Suppressor macrophage treated with lipopolysaccharide for 4 hours (primary cell): ENCODE measurements around the gene FLII.
A peak's percentile ranks its signal among the peaks of the same experiment; 100 is the strongest.

Source experiments
- DNase-seq: peaks from one replicate; pipeline ENCODE4 v3.0.0-alpha.2; 2020

The FLII gene

GRCh38 chr17:18259621-18260331, 1.2 kb upstream of the FLII start:
- no peak for DNase-seq

DNA sequence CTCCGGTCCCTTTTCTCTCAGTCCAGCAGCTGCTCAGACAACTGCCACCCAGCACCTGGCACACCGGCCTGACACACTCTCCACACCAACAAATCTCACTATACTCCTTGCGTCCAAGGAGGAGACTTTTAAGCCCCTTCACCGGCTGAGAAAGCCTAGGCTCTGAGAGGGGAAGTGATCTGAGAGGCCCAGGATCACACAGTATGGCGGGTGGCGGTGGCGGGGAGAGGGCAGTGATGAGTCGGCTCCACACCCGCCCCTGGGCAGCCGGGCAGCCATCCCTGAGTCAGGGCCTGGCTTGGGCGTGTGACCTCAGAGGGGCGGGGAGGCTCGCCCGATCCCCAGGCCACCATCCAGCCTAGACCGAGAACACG, 569 bp downstream of the FLII start:
- DNase-seq = peak; percentile 94

DNA sequence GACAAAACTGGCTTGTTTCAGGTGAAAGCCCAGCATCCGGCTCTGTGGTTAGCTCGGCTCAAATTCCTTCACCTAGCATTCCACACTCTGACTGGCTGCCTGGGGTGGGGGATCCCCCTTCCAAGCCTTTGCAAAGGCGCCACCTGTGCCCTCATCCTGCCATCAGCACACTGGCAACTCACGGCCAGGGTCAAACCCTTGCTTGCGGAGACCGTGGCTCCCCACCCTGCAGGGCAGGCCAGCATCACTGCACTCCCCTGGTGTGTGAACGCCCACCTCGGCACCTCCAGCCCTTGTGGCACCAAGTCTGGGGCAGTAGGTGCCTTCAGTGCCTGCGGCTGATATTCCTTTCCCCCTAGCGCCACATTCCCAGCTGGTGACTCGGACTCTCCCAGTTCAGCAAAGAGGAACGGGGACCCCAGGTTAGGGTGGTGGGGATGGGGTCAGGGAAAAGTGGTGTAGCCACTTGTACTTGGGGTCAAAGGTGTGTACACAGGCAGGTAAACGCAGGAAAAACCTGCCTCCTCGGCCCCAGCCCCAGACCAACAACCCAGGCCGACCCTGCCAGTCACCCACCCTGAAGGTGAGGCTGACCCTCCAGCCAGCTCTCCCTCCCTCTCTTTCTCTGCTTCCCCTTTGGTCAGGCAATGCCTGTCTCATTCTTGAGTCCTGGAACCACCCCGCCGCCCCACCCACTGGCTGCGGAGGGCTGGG, 1.1 kb downstream of the FLII start:
- peak; percentile 71 for DNase-seq

DNA sequence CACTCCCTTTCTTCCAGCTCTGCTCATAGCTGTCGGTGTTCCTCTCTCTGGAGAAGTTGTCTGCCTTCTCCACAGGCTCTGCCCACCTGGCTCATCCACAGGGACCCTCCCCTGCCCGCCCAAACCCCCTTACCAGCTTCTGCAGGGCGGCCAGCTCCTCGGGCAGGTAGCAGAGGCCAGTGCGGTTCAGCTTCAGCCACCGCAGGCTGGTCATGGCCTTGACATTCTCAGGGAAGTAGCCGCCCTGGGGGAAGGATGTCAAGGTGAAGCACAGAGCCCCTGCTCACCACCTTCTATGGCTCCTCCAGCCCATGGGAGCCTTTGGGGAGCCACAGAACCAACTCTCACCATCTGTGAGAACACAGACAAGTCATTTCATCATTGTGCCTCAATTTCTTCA, 1.8 kb downstream of the FLII start:
- no peak for DNase-seq

DNA sequence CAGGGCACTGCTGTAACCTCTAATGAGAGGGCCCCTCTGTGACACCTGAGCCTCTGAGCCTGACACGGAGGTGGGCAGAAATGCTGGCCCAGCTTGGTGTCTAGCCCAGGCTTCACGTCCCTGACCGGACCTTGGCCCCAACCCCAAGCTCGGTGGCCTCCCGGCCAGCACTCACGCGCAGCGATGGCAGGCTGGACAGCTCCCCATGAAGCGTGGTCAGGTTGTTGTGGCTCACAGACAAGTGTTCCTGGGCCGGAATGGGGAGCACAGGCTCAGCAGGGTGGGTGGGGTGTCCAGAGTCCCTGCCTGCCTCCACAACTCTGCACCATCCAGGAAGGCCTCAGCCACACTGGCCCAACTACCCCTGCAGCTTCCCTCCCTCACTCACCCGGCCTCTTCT, 2.2 kb downstream of the FLII start:
- no peak for DNase-seq

- no peak for DNase-seq
Observed at GRCh38 chr17:18254888-18255649, 3.5 kb downstream of the FLII start.

DNA sequence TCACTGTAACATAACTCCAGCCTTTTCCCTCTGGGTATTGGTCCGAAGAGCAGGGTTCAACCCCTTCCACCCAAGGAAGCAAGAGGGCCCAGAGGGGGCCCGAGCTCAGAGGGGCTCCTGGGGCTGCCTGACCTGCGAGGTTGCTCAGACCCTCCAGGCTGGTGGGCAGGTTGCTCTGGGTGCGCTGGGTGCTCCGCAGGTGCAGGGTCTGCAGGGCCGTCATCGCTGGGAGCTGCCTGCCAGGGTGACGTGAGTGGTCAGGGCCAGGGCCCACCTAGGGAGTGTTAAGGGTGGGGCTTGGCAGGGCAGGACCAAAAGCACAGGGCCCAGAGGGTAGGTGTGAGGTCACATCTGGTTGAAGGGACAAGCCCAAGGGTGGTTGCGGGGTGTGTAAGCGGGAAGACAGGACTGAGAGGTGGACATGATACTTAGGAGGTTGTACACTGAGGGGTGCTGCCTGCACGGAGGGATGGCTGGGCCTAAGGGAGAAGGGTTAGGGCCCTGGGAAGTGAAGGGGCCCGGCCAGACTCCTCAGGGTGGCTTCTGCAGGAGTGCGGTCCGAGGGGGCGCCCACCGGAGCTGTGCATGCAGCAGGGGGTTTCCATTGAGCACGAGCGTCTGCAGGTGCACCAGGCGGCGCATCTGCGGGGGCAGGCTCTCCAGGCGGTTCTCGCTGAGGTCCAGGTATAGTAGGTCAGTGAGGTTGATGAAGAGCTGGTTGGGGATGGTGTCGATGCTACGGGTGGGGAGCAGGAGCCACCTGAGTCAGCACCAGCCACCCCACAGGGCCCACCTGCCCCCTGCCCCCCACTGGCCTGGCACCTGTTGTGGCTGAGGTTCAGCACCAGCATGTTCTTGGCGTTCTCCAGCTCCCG, 4.4 kb downstream of the FLII start:
- DNase-seq = no peak

DNA sequence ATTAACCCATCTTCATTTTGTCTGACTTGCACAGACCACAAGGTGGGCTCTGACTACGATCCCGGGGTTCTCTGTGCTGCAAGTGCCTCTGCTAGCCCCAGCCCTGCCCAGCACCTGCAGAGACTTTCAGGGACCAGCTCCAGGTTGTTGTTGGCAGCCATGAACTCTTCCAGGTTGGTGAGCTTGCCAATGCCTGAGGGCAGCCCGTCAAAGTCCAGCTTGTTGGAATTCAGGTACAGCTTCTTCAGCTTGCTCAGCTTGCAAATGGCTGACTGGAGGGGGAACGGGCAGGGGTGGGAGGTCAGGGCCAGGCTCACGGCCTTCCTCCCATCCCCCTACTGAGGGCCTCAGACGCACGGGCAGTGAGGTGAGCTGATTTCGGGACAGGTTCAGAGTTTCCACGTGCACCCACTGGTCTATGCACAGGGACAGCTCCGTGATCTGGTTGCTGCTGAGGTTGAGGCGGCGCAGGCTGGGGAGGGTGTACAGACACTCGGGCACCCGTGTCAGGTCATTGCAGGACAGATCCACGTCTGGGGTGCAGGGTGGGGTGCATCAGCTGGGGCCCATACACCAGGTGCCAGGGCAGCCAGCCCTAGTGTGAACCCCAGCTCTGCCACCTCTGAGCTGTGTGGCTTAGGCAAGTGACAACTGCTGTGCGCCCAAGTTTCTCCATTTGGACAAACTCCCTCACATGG, 5.2 kb downstream of the FLII start:
- DNase-seq = no peak

- no peak for DNase-seq
Observed at GRCh38 chr17:18252160-18252559, 6.4 kb downstream of the FLII start.

DNA sequence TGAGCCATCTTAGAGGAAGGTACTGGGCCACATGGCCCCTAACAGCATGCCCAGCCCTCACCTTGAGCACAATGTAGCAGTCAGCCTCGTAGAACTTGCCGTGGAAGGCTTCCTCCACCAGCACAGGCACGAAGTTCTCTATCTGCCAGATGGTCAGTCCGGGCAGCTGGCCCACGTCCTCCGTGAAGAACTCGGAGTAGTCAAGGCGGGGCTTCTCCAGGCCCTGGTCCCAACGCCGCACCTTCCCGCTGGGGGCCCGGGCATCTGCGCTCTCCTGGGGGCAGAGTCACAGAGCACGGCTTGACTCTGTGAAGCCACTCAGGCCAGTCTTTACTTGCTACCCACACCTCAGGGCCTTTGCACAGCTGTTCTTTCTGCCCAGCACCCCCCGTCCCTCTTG, 7.3 kb downstream of the FLII start:
- DNase-seq = no peak

- DNase-seq = no peak
Observed at GRCh38 chr17:18250708-18251107, 7.8 kb downstream of the FLII start.

GRCh38 chr17:18250259-18250658, 8.3 kb downstream of the FLII start:
- DNase-seq = no peak

DNA sequence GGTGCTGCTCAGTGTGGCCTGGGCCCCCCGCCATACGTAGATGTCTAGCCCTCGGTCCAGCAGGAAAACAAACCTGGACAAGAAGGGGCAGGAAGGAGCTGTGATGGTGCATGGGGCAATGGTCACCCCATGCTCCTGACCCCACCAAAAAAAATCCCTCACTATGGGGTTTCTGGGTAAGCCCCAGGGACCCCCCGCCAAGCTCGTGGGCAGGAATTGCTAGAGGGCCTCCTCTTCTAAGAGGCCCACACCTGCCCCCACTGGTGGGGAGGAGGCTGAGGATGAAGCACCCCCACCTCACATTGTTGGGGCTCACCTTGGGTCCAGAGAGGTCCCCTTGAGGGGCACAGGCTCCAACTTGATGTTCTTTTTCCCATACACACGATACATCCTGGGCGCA, 9.7 kb downstream of the FLII start:
- DNase-seq = no peak

DNA sequence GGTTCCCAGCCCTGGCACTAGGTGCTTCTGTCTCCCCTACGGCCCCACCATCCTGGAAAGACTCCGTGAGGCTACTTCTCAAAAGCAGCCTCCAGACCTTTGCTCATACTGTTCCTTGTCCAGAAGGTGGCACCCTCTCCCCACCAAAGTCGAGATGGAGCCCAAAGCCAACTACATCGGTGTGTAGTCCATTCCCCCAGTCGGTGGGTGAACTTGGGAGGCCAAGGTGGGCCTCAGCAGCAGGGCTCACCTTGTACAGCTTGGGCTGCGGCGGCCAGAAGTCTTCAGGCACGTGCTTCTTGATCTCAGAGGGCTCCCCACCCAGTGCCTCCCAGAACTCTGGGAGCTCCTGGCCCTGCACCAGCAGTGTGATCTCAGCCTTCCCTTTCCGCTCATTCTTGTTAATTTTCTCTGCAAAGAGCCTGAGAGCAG, 10.2 kb downstream of the FLII start:
- DNase-seq = peak; percentile 69

GRCh38 chr17:18247613-18248001, 10.9 kb downstream of the FLII start:
- no peak for DNase-seq

DNA sequence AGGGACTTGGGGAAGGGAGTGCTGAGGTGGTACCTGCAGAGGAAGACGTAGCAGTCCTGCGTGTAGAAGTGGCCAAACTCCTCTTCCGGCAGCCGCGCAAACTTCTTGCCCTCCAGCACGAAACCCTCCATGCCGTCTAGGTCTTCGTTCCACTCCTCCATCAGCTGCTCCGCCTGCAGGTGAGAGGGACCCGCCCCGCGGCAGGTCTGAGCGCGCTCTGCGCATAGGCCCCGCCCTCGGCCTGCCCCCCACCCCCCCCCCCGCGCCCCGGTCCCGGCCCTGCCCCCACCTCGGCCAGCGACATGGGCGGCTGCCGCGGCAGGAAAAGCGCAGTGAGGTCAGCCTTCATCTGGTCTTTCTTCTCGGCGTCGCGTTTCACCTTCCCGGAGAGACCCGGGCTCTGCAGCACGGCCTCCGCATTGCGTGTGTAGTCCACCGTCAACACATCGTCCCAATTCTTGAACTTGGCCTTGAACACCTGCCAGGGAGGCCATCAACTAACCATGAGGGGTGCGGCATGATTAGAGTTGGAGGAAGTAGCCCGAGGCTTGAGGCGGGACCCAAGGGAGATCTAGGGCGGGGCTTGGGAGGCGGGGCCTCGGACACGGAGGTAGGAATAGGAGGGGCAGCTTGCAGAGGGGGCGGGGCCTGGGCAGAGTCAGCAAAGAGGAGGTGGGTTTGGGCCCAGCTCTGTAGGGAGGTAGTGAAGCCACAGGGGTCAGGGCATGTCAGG, 11.5 kb downstream of the FLII start:
- peak; percentile 56 for DNase-seq

- DNase-seq = no peak
Observed at GRCh38 chr17:18246109-18246725, 12.3 kb downstream of the FLII start.

- no peak for DNase-seq
Observed at GRCh38 chr17:18245038-18245776, 13.3 kb downstream of the FLII start.

- DNase-seq = no peak
Observed at GRCh38 chr17:18241229-18241871, 17.2 kb downstream of the FLII start.

DNA sequence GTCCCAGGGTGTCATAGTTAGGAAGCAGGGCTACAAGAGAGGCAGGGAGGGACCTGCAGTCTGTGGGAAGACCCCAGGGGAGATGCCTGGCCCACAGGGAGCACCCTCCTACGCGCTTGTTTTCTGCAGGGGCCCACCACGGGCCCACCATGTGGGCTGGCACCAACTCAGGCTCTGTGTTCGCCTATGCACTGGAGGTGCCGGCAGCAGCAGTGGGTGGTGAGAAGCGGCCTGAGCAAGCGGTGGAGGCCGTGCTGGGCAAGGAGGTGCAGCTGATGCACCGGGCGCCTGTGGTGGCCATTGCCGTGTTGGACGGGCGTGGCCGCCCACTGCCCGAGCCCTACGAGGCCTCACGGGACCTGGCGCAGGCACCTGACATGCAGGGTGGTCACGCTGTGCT, 18.1 kb downstream of the FLII start:
- no peak for DNase-seq
